Measurements from ENCODE around the gene SMOC2.

The SMOC2 gene

GRCh38 chr6:168415993-168416530 lies 24.9 kb upstream of the SMOC2 start:
- no peak for DNase-seq

- DNase-seq = no peak
Observed at GRCh38 chr6:168416531-168416930, 24.5 kb upstream of the SMOC2 start.

GRCh38 chr6:168417191-168417590 lies 23.8 kb upstream of the SMOC2 start:
- DNase-seq = no peak

GRCh38 chr6:168417679-168418557 lies 23.1 kb upstream of the SMOC2 start:
- no peak for DNase-seq

GRCh38 chr6:168418711-168419121 lies 22.3 kb upstream of the SMOC2 start:
- DNase-seq = no peak

GRCh38 chr6:168419569-168419968 lies 21.4 kb upstream of the SMOC2 start:
- no peak for DNase-seq

GRCh38 chr6:168420084-168420483 lies 20.9 kb upstream of the SMOC2 start:
- no peak for DNase-seq

GRCh38 chr6:168420706-168421105 lies 20.3 kb upstream of the SMOC2 start:
- DNase-seq = no peak

- DNase-seq = no peak
Observed at GRCh38 chr6:168427184-168427583, 13.8 kb upstream of the SMOC2 start.

GRCh38 chr6:168428052-168428826 lies 12.7 kb upstream of the SMOC2 start:
- DNase-seq = no peak

- no peak for DNase-seq
Observed at GRCh38 chr6:168428863-168429262, 12.1 kb upstream of the SMOC2 start.

GRCh38 chr6:168432196-168432595 lies 8.8 kb upstream of the SMOC2 start:
- no peak for DNase-seq

GRCh38 chr6:168433898-168434297 lies 7.1 kb upstream of the SMOC2 start:
- DNase-seq = no peak

GRCh38 chr6:168434505-168434904 lies 6.5 kb upstream of the SMOC2 start:
- DNase-seq = no peak

GRCh38 chr6:168437751-168438150 lies 3.2 kb upstream of the SMOC2 start:
- DNase-seq = no peak

- no peak for DNase-seq
Observed at GRCh38 chr6:168438783-168439520, 2.0 kb upstream of the SMOC2 start.

- DNase-seq = no peak
Observed at GRCh38 chr6:168439794-168440450, 1.1 kb upstream of the SMOC2 start.

- no peak for DNase-seq
Observed at GRCh38 chr6:168441434-168442391, 729 bp downstream of the SMOC2 start.

GRCh38 chr6:168442646-168443045 lies 1.7 kb downstream of the SMOC2 start:
- no peak for DNase-seq

GRCh38 chr6:168447282-168447681 lies 6.3 kb downstream of the SMOC2 start:
- no peak for DNase-seq

- no peak for DNase-seq
Observed at GRCh38 chr6:168447700-168448099, 6.7 kb downstream of the SMOC2 start.

Data from fibroblast of skin of scalp (primary cell).